Measurements from ENCODE around the gene APOL6.

Gene APOL6, protein sequence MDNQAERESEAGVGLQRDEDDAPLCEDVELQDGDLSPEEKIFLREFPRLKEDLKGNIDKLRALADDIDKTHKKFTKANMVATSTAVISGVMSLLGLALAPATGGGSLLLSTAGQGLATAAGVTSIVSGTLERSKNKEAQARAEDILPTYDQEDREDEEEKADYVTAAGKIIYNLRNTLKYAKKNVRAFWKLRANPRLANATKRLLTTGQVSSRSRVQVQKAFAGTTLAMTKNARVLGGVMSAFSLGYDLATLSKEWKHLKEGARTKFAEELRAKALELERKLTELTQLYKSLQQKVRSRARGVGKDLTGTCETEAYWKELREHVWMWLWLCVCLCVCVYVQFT

DNA sequence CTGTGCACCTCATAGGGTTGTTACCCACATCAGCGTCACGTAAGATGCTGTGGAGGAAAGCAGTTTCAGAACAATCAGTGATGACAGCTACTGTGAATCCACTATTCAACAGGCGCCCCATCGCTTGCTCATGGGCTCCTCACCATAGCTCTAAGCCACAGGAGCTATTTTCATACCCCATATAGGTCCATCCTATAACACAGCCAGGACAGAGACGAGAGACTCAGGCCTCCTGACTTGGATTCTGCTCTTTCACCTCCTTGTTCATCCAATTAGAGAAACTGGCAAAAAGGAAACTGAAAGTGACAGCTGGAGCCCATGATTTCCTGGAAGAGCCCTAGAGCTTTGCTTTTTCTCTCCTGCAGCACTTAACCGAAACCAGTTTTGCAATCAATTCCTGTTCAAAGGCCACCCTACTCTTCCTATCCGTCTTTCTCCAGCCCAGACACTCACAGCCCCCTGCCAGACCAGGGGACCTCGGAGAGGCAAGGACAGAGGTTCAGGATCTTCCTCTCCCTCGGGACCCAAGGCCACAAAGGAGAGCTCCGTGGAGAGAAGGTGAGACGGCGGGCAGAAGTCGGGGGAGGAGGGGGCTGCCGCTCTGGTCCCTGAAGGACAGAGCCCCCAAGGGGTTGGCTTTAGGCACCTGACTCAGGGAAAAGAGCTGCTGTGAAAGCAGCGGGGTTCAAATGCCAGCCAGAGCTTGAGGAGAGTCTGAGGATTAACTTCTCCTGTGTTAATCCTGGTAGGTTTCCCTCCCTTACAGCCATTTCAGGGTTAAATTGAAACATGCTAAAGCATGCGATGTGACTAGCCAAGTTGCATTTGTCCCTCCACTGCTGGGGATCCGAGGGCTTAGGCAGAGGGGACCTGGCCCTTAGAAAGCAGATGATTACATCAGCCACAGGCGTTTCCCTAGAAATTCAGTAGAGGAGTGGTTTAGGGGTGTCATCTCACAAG is at the start of gene APOL6:
Gene APOL6 (plus strand): TSS at position 381 of the 960 bp plus-strand sequence. CDS start 7,980 bp downstream, outside the sequence.
- DNase-seq = no peak

DNA sequence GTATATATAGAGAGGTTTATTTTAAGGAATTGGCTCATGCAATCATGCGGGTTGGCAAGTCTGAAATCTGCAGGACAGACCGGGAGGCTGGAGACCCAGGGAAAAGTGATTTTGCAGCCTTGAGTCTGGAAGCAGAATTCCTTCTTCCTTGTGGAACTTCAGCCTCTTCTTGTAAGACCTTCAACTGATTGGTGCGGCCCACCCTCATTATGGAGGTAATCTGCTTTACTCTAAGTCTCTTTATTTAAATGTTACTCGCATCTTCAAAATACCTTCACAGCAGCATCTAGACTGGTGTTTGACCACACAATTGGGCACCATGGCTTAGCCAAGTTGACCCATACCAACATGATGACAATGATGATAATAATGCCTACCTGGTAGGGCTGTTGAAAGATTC is 48.9 kb upstream of the APOL6 start:
- DNase-seq = no peak

DNA sequence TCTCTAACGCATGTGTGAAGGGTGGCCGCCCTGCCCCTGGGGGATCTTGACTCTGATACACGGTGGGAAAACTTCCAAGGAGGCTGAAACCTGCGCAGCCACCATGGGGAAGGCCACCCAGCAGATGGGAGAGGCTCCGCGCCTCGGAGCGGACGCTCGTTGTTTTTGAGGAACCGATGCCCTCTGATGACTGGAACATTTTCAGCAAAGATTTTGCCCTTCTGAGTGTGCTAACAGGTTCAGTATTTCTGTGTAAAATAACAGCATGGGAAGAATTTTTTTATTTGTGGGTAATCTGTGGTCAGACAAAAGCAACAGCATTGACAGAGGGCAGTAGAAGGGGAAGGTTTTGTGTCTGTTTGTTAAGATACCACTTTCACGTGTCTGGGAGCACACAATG is 47.8 kb upstream of the APOL6 start:
- no peak for DNase-seq

DNA sequence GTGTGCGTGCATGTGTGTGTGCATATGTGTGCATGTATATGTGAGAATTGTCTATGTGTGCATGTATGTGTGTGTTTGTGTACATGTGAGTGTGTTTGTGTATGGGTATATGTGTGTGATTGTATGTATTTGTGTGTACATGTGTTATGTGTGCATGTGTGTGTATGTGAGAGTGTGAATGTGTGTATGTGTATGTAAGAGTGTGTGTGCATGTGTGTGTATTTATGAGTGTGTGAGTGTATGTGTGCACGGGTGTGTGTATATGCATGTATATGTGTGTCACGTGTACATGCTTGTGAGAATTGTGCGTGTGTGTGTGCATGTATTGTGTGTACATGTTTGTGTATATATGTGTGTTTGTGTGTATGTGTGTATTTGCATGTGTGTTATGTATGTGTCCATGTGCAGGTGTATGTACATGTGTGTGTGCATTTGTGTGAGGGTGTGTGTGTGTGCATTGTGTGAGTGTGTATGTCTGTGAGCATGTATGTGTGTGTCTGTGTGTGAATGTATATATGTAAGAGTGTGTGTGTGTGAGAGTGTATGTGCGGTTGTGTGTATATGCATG is 47.1 kb upstream of the APOL6 start:
- no peak for DNase-seq

DNA sequence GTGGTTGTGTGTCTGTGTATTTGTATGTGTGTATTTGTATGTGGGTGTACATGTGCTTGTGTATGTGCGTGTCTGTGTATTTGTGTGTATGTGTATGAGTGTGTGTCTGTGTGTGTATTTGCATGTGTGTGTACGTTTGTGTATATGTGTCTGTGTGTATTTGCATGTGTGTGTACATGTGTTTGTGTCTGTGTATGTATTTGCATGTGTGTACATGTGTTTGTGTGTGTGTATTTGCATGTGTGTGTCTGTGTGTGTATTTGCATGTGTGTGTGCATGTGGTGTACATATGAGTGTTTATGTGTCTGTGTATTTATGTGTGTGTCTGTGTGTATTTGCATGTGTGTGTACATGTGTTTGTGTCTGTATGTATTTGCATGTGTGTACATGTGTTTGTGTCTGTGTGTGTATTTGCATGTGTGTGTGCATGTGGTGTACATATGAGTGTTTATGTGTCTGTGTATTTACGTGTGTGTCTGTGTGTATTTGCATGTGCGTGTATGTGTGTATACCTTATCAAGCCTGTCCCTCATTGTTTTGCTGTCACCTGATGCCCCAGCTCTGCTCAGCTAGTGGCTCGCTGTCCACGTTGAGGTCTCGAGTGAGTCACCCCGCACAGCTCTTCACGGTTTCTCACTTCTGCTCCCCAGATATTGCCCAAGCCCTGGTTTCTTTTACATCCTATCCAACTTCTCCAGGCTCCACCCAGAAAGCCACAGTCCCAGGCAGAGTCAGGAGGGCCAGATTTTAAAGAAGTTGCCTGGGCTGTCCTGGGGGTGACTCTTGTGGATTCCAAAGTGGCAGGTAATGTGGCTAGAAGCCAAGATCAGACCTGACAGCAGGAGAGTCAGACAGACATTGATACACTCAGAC is 46.3 kb upstream of the APOL6 start:
- DNase-seq = no peak

DNA sequence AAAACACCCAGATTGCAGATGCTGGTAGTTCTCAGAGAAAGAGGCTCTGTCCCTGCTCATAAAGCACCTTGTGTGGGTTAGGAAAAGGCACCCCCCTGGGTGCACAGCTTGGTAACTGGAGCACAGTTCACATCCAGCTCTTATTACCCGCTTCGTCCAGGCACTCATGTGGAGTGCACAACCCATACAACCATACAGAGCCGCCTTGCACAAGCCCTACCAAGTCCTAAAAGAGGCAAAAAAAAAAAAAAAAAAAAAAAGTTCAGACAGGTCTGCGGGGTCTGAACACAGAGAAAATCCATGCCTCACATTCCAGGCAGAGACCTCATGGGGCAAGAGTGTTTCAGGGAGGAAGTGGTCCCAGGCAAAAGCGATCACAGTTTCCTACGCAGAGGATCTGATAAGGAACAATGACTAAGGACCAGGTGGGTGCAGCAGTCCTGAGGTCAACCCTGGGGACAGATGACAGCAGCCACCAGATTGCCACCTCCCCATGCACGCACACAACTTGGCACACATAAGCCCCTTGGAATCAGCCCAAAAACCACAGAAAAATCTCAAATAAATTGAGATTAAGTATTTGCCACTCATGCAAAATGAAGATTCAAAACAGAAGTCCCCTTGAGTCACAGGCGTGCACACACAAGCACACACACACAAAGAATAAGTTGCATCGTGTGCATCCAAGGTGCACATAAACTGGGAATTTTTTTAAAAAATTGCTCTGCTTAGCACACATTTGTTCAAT is 43.5 kb upstream of the APOL6 start:
- DNase-seq = no peak

DNA sequence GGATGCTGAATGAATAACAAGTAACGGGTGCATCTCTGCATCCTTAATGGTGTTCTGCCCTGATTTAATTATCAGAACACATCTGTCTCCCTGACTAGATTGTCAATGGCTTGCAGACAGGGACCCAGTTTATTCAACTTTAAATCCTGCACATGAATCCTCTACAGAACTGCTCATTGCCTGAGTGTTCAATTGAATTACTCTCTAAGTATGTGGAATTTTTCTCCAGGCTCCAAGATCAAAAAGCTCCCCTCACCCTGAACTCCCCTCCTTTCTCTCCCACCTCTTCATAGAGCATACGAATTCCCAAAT is 42.9 kb upstream of the APOL6 start:
- DNase-seq = no peak

DNA sequence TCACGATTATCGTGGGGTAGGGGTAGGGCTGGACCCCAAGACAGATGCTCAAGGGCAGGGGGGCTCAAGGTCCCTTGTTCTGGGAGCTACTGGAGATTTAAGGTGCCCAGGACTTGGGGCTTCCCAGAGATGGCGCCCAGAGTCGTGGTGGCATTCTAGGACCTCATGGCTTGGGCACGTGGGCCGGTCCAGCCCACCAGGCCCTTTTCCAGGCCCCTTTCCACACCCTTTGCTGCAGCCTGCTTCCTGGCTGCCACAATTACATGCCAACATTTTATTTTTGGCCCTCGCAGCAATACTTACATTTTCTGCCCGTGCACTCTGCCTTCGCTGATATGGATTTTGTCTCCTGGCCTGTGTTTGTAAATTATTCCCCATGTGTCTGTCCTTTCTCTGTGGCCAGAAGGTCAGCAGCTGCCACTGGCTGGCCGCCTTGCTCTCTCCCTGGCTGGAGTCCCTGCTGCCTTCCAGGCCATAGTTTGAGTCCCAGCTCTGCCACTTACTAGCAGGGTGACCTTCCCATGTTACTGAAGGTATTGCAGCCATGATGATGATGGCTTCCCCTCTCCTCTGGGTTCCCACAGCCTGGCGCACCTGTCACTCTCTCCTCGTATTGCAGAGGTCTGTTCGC is 42.3 kb upstream of the APOL6 start:
- no peak for DNase-seq

DNA sequence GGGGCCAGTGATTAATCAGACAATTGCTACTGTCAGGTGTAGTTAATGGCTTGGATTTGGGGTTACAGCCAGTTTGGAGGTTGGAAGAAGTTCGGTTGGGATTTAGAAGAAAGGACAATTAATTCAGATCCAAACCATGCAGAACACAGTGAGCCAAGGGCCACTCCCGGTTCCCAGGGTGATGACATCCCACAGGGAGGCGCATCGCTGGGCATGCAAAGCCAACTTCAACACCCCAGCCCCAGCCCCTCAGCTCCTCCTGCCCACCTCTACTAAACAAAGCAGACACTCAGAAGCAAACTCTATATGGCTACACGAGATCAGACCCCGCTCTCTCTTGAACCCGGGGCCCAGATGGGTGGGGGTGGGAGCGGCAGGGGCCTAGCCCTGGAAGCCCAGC is 41.3 kb upstream of the APOL6 start:
- DNase-seq = no peak

DNA sequence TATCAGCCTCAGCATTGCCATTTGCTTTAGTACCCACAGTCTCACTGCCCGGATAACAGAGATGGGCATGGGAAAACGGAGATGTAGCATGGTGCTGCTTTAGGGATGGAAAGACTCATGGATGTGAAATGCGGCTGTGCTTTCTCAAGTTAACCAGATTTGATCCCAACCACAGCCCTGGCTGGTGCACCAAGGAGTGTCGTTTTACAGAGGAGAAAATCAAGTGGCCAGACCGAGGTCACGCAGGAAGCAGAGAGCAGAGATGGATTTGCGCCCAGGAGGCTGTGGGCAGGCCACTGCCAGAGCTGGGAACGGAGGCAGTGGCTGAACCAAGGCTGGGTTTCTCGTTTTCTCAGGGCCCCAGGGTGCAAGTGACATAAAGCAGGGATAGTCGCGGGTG is 40.2 kb upstream of the APOL6 start:
- DNase-seq = no peak

DNA sequence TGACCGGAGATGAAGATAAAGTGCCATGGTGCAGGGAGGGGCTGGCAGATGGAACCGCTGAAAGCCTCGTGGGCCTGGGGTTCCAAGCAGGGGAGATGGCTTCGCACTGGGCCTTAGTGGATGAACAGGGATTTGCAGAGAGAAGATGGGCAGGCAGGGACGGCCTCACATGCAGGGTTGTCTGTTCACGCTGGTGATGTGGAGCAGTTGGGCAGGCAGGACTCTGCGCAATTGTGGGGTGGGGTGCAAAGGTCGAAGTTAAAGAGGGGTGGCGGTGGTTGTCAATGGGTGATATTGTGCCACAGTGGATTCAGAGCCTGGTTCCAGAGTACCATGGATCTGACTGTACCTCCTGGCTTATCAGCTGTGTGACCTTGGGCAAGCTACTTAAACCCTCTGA is 39.0 kb upstream of the APOL6 start:
- no peak for DNase-seq

DNA sequence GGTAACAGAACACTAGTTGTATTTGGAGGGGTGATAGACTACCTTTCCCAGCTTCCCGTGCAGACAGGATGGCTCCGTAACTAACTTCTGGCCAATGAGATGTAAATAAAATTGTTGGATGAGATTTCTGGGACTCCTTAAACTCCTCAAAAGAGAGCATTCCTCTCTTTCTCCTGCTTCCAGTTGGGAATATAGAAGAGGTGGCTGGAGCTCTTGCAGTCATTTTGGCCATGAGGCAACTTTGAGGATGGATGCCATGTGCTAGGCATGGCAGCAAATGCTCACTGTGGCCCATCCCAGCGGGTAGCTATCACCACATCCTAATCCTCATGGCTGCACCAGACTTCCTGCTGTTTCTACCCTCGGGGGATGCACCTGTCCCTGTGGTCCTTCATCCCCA is 38.5 kb upstream of the APOL6 start:
- no peak for DNase-seq

DNA sequence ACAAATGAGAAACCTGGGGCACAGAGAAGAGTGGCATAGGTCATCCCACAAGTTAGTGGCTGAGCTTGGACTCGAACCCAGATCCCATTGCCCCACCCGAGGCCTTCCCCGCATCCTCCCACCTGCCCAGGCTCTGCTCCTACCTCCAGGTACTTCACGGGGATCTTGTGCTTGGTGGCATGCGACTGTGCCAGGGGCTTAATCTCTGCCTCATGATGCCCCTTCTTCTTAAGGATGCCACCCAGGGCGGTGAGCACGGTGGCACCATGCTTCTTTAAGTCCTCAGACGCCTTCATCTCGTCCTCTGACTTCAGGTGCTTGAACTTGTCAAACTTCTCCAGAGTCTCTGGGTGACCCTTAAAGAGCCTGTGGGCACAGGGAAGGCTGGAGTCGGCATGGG is 37.5 kb upstream of the APOL6 start:
- DNase-seq = no peak

DNA sequence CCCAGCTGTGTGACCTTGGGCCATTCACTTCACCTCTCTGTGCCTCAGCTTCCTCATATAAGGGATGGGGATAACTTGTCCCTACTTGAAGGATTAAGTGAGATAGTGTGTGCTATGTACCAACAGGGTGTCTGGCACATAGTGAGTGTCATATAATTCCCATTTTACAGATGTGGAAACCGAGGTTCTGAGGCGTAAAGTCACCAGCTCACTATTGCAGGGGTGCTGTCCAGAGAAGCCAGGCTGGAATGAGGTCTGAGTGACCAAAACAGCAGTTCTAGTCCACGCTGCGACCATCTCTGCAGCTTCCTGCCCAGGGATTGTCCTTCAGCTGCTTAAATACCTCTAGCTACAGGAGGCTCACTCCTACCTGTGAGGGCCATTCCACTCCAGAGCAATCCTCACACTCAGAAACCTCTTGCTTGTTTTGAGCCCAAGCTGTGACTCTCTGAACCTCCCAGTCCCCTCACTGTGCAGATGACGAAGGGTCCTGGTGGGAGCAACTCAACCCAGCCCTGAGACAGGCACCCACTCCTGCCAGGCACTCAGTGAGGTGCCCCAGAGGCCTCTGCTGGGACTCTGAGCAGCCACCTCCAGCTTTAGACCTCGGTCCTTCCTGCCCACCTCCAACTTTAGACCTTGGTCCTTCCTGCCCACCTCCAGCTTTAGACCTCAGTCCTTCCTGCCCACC is 36.9 kb upstream of the APOL6 start:
- no peak for DNase-seq

DNA sequence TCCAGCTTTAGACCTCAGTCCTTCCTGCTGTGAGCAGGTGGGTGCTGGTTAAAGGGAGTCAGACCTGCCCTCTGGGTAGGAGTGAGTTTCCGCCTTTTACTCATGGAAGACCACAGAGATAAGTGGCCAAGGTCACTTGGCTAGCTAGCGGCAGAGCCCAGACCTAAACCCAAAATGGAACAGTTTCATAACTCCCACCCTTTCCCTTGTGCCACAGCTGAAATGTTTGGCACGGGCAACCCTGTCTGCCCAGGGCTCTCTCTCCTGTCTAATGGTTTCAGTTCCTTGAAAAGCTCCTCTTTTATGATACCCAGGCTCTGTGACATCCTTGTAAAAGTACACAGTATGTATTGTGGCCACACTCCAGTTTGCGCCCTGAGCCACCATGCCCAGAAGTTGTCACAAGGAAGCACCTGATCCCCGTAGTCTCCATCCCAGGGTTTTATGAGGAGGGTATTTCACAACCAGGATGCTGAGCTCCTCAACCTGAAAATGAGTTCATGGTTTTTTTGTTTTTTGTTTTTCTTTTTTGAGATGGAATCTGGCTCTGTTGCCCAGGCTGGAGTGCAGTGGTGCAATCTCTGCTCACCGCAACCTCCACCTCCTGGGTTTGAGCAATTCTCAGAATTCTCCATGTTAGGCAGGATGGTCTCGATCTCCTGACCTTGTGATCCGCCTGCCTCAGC is 36.2 kb upstream of the APOL6 start:
- no peak for DNase-seq

DNA sequence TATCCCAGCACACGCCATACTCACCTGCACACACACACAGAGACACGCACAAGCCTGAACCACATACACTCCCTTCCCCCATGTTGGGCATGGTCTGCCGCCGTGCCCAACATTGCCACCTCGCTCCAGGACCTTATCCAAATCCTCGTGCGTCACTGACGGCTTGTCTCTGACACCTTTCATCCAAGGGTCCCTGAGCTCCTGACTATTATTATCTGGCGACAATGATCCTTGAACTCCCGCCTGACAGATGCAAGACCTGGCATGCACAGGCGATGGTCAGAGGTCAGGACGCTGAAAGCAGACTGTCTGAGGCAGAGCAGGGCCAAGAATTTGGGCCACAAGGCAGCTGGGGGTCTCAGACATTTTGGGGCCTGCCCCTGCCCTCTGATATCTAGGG is 35.3 kb upstream of the APOL6 start:
- no peak for DNase-seq

DNA sequence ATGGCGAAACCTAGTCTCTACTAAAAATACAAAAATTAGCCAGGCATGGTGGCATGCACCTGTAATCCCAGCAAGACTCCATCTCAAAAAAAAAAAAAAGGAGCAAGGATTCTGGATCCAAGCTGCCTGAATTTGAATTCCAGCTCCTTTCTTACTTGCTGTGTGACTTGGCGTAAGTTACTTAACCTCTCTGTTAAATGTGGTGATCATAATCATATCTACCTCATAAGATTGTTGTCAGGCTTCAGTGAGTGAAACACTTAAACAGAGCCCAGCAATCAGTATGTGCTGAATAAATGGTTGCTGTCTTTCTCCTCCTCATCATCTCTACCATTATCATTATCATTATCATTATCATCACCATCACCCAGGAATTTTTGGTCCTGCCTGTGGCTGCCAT is 33.8 kb upstream of the APOL6 start:
- no peak for DNase-seq

DNA sequence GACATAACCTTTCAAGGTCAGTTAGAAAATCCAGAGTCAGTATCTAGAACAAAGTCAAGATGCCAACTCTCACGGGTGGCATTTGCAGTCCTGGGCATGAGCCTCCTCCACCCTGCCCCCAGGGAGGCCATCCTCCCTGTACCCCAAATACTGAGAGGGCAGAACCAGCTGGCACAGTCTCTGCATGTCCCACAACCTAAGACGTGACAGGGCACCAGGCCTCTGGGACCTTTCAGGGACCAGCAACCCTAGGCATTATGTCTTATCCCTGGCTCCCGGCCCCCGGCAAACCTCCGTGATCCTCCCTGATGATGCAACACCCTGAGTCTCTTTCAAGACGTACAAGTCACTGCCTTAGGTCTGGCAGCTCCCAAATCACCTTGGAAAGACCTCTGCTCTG is 33.1 kb upstream of the APOL6 start:
- DNase-seq = no peak

DNA sequence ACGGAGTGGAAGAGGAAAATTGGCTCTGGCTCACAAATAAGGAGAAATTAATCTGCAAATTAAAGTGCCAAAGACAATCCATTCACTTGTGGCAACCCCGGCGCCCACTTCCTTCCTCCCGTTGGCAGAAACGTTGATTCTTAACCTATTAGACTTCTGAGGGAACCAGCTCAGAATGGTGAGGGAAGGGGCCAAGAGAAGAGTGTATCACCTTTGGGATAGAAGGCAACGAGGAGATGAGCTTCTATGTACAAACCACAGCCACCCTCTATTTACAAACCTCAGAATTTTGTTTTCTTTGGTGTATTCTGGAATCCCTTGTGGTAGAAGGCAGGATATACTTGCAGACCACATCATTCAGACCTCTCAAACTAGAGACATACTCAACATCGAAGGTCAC is 32.2 kb upstream of the APOL6 start:
- no peak for DNase-seq

DNA sequence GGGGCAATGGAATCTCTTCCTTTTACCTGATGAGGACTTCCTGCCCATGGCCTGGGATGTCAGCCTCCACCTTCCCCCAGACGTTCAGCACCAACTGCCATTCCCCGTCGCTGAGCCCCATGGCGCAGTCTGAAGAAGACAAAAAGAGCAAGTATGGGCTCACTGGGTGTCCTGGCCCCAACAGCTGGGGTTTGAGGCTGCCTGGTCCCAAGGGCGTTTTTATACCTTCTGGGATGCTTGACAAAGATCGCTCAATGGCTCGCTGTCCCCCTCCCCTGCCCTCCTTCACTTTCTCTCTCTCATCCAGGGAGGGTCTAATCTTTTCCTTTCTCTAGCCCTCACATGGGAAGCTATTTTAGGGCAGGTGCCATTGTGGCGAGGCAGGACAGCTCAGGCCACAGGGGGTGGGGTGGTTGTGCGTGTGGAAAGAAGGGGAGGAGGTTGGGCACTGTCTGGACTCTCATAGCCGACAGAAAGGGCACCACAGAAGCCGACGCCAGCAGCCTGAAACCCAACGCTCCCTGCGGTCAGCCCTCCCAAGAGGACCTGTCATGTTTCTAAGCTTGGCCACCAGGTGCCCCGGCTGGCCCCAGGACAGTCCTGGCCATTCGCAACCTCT is 31.0 kb upstream of the APOL6 start, which contains the start of gene MB:
Gene MB (minus strand): TSS at position 193 of the 619 bp plus-strand sequence. CDS start 72 bp downstream, at position 121.
- DNase-seq = no peak
